ENCODE data around the gene NT5C3B. TPM values are rescaled to one million over a fixed set of nuclear protein-coding genes. Genes with fewer than 3 reads are reported as not detected.
"Not testable (repeated sequence)": the region's sequence is repeated elsewhere in the genome, so short reads cannot be mapped to it uniquely, and the experiment has no call there.

NT5C3B gene
- 10 to 100 TPM; 74.0 to 88.3 TPM for total RNA-seq
- 100 to 1,000 TPM; 123 to 151 TPM for polyA plus RNA-seq (ENCODE audit: insufficient read length in 2 of 2)
- long read RNA-seq, donor 1, transcript NT5C3B-216 (8 exons, 1,534 nt): major isoform, 34 of 92 reads
- long read RNA-seq, donor 1, partial matches to known transcripts: 37 of 92 reads
- long read RNA-seq, donor 1, other reads (novel, unspliced or antisense): 7 of 92 reads
- long read RNA-seq, donor 2, transcript NT5C3B-216 (8 exons, 1,534 nt): major isoform, 14 of 18 reads
- long read RNA-seq, donor 2, partial matches to known transcripts: 0 of 18 reads
- long read RNA-seq, donor 2, other reads (novel, unspliced or antisense): 0 of 18 reads
- long read RNA-seq, donor 3, transcript NT5C3B-216 (8 exons, 1,534 nt): major isoform, 19 of 34 reads
- long read RNA-seq, donor 3, partial matches to known transcripts: 11 of 34 reads
- long read RNA-seq, donor 3, other reads (novel, unspliced or antisense): 0 of 34 reads
- long read RNA-seq, donor 4, transcript NT5C3B-216 (8 exons, 1,534 nt): major isoform, 33 of 99 reads
- long read RNA-seq, donor 4, partial matches to known transcripts: 46 of 99 reads
- long read RNA-seq, donor 4, other reads (novel, unspliced or antisense): 7 of 99 reads

- WGBS (ENCODE audit: insufficient coverage): 1% methylated on average over 54 of the region's 72 CpGs
- peaks cover 19% of the 10 kb centered on the region for H3K36me3 ChIP-seq (ENCODE audit: control insufficient read depth, insufficient read depth, low read length)
- peak within 1 kb of the TSS; percentile 80 for H3K4me3 ChIP-seq (ENCODE audit: low read depth, low read length)
- H3K4me1 ChIP-seq (ENCODE audit: control insufficient read depth, insufficient read depth, low read length): peaks cover 12% of the 10 kb centered on the region
- peak in 4 of 6 donors; percentile 48 to 89 (median 71) for DNase-seq (ENCODE audit: low read depth in 4 of 6, low spot score in 6 of 6)
- peak within 1 kb of the TSS; percentile 33 for H3K27ac ChIP-seq (ENCODE audit: low read depth, low read length)
- no peaks in the 10 kb centered on the region for H3K27me3 ChIP-seq (ENCODE audit: control insufficient read depth, insufficient read depth, low read length)
- H3K9me3 ChIP-seq (ENCODE audit: control insufficient read depth, insufficient read depth, low read length): no peaks in the 10 kb centered on the region
Measured at GRCh38 chr17:41835800-41836549, at the start of gene NT5C3B. Gene NT5C3B, minus strand, starts transcription at chr17:41836232. Its CDS starts 39 bp downstream, at chr17:41836193.

- Histone ChIP-seq H3K27me3 (ENCODE audit: control insufficient read depth, insufficient read depth, low read length) (no peaks in the 10 kb centered on the region), H3K36me3 (ENCODE audit: control insufficient read depth, insufficient read depth, low read length) (peaks cover 89% of the 10 kb centered on the region), H3K27ac (ENCODE audit: low read depth, low read length) (no peak overlapping the region), H3K9me3 (ENCODE audit: control insufficient read depth, insufficient read depth, low read length) (no peaks in the 10 kb centered on the region), H3K4me3 (ENCODE audit: low read depth, low read length) (no peak overlapping the region), H3K4me1 (ENCODE audit: control insufficient read depth, insufficient read depth, low read length) (no peaks in the 10 kb centered on the region)
- 42% methylated on average over 5 of the region's 6 CpGs for WGBS (ENCODE audit: insufficient coverage)
- DNase-seq (ENCODE audit: low read depth in 4 of 6, low spot score in 6 of 6): no peak
Measured at GRCh38 chr17:41885733-41886132, 49.7 kb upstream of the NT5C3B start.

GRCh38 chr17:41882756-41883155, 46.7 kb upstream of the NT5C3B start:
- Histone ChIP-seq H3K27me3 (ENCODE audit: control insufficient read depth, insufficient read depth, low read length) (no peaks in the 10 kb centered on the region), H3K27ac (ENCODE audit: low read depth, low read length) (no peak overlapping the region), H3K4me1 (ENCODE audit: control insufficient read depth, insufficient read depth, low read length) (no peaks in the 10 kb centered on the region), H3K4me3 (ENCODE audit: low read depth, low read length) (no peak overlapping the region), H3K36me3 (ENCODE audit: control insufficient read depth, insufficient read depth, low read length) (peaks cover 90% of the 10 kb centered on the region), H3K9me3 (ENCODE audit: control insufficient read depth, insufficient read depth, low read length) (no peaks in the 10 kb centered on the region)
- DNase-seq (ENCODE audit: low read depth in 4 of 6, low spot score in 6 of 6): no peak
- WGBS (ENCODE audit: insufficient coverage): 94% methylated on average over 6 of the region's 6 CpGs

GRCh38 chr17:41880130-41880529, 44.1 kb upstream of the NT5C3B start:
- no peak for DNase-seq (ENCODE audit: low read depth in 4 of 6, low spot score in 6 of 6)
- Histone ChIP-seq H3K27me3 (ENCODE audit: control insufficient read depth, insufficient read depth, low read length) (no peaks in the 10 kb centered on the region), H3K9me3 (ENCODE audit: control insufficient read depth, insufficient read depth, low read length) (no peaks in the 10 kb centered on the region), H3K4me1 (ENCODE audit: control insufficient read depth, insufficient read depth, low read length) (no peaks in the 10 kb centered on the region), H3K27ac (ENCODE audit: low read depth, low read length) (no peak overlapping the region), H3K4me3 (ENCODE audit: low read depth, low read length) (no peak overlapping the region), H3K36me3 (ENCODE audit: control insufficient read depth, insufficient read depth, low read length) (peaks cover 75% of the 10 kb centered on the region)
- WGBS (ENCODE audit: insufficient coverage): 92% methylated on average over 2 of the region's 4 CpGs

- WGBS (ENCODE audit: insufficient coverage): 97% methylated on average over 5 of the region's 9 CpGs
- H3K4me1 ChIP-seq (ENCODE audit: control insufficient read depth, insufficient read depth, low read length); DNase-seq (ENCODE audit: low read depth in 4 of 6, low spot score in 6 of 6); H3K27ac ChIP-seq (ENCODE audit: low read depth, low read length); H3K4me3 ChIP-seq (ENCODE audit: low read depth, low read length); H3K9me3 ChIP-seq (ENCODE audit: control insufficient read depth, insufficient read depth, low read length); H3K27me3 ChIP-seq (ENCODE audit: control insufficient read depth, insufficient read depth, low read length): not testable (repeated sequence)
- H3K36me3 ChIP-seq (ENCODE audit: control insufficient read depth, insufficient read depth, low read length): peaks cover 79% of the 10 kb centered on the region
Measured at GRCh38 chr17:41874293-41874670, 38.2 kb upstream of the NT5C3B start.

GRCh38 chr17:41873559-41874292, 37.7 kb upstream of the NT5C3B start:
- DNase-seq (ENCODE audit: low read depth in 4 of 6, low spot score in 6 of 6): no peak
- Histone ChIP-seq H3K4me1 (ENCODE audit: control insufficient read depth, insufficient read depth, low read length) (no peaks in the 10 kb centered on the region), H3K27ac (ENCODE audit: low read depth, low read length) (no peak overlapping the region), H3K36me3 (ENCODE audit: control insufficient read depth, insufficient read depth, low read length) (peaks cover 73% of the 10 kb centered on the region), H3K27me3 (ENCODE audit: control insufficient read depth, insufficient read depth, low read length) (no peaks in the 10 kb centered on the region), H3K9me3 (ENCODE audit: control insufficient read depth, insufficient read depth, low read length) (no peaks in the 10 kb centered on the region), H3K4me3 (ENCODE audit: low read depth, low read length) (no peak overlapping the region)
- 98% methylated on average over 7 of the region's 10 CpGs for WGBS (ENCODE audit: insufficient coverage)

GRCh38 chr17:41871789-41872188, 35.8 kb upstream of the NT5C3B start:
- peaks cover 65% of the 10 kb centered on the region for H3K36me3 ChIP-seq (ENCODE audit: control insufficient read depth, insufficient read depth, low read length)
- no peak overlapping the region for H3K4me3 ChIP-seq (ENCODE audit: low read depth, low read length)
- H3K27me3 ChIP-seq (ENCODE audit: control insufficient read depth, insufficient read depth, low read length): no peaks in the 10 kb centered on the region
- DNase-seq (ENCODE audit: low read depth in 4 of 6, low spot score in 6 of 6): no peak
- no peaks in the 10 kb centered on the region for H3K4me1 ChIP-seq (ENCODE audit: control insufficient read depth, insufficient read depth, low read length)
- no peak overlapping the region for H3K27ac ChIP-seq (ENCODE audit: low read depth, low read length)
- WGBS (ENCODE audit: insufficient coverage): 100% methylated on average over 10 of the region's 10 CpGs
- no peaks in the 10 kb centered on the region for H3K9me3 ChIP-seq (ENCODE audit: control insufficient read depth, insufficient read depth, low read length)

- no peak for DNase-seq (ENCODE audit: low read depth in 4 of 6, low spot score in 6 of 6)
- Histone ChIP-seq H3K27ac (ENCODE audit: low read depth, low read length) (no peak overlapping the region), H3K4me1 (ENCODE audit: control insufficient read depth, insufficient read depth, low read length) (no peaks in the 10 kb centered on the region), H3K36me3 (ENCODE audit: control insufficient read depth, insufficient read depth, low read length) (peaks cover 68% of the 10 kb centered on the region), H3K4me3 (ENCODE audit: low read depth, low read length) (no peak overlapping the region), H3K27me3 (ENCODE audit: control insufficient read depth, insufficient read depth, low read length) (no peaks in the 10 kb centered on the region), H3K9me3 (ENCODE audit: control insufficient read depth, insufficient read depth, low read length) (no peaks in the 10 kb centered on the region)
- WGBS (ENCODE audit: insufficient coverage): 94% methylated on average over 7 of the region's 7 CpGs
Measured at GRCh38 chr17:41870627-41871026, 34.6 kb upstream of the NT5C3B start.

- no peak overlapping the region for H3K27ac ChIP-seq (ENCODE audit: low read depth, low read length)
- no peak overlapping the region for H3K4me3 ChIP-seq (ENCODE audit: low read depth, low read length)
- no peaks in the 10 kb centered on the region for H3K27me3 ChIP-seq (ENCODE audit: control insufficient read depth, insufficient read depth, low read length)
- no peak for DNase-seq (ENCODE audit: low read depth in 4 of 6, low spot score in 6 of 6)
- no peaks in the 10 kb centered on the region for H3K9me3 ChIP-seq (ENCODE audit: control insufficient read depth, insufficient read depth, low read length)
- 100% methylated on average over 1 of the region's 2 CpGs for WGBS (ENCODE audit: insufficient coverage)
- H3K4me1 ChIP-seq (ENCODE audit: control insufficient read depth, insufficient read depth, low read length): no peaks in the 10 kb centered on the region
- H3K36me3 ChIP-seq (ENCODE audit: control insufficient read depth, insufficient read depth, low read length): peaks cover 65% of the 10 kb centered on the region
Measured at GRCh38 chr17:41870097-41870496, 34.1 kb upstream of the NT5C3B start.
